ENCODE measurements around the gene DENND5A. TPM values are rescaled to one million over a fixed set of nuclear protein-coding genes. Genes with fewer than 3 reads are reported as not detected.
A peak's percentile ranks its signal among the peaks of the same experiment; 100 is the strongest.

The DENND5A gene
- total and polyA plus RNA-seq, 2 donors (not counting 1 experiment from before 2014, with no cell fraction given): 125 to 235 TPM

DNA sequence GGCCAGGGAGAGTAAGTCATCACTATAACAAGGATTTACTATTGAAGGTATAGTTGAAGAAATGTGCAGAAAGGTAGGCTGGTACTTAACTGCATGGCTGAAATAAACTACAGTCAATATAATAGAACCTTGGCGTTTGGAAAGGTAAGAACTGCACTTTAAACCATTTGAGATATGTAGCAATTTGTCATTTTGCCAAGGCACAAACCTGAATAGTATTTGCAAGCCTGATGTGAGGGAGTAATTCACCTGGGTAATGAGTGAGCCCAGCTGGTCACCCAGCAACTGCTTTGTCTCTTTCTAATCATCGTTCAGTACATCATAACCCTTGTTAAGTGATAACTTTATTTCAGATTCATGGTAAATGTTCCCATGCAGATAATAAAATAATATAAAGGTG, 111.5 kb downstream of the DENND5A start:
- H3K36me3 ChIP-seq (ENCODE audit: control insufficient read depth, insufficient read depth, low read length): peaks cover 7% of the 10 kb centered on the region
- H3K4me1 ChIP-seq (ENCODE audit: control insufficient read depth, extremely low read depth, insufficient read depth, low read length): peaks cover 10% of the 10 kb centered on the region
- H3K27me3 ChIP-seq (ENCODE audit: control insufficient read depth, insufficient read depth, low read length): no peaks in the 10 kb centered on the region
- H3K27ac ChIP-seq (ENCODE audit: insufficient read depth, low read length): no peak overlapping the region
- H3K9me3 ChIP-seq (ENCODE audit: control insufficient read depth, insufficient read depth, low read depth, low read length): no peaks in the 10 kb centered on the region
- DNase-seq (ENCODE audit: low read depth in 2 of 2): no peak
- TF ChIP-seq EZH2 (IDR thresholded peaks at IDR 0.05; ENCODE audit: low read length, missing control alignments): no peak
- TF ChIP-seq, protein P1, sequence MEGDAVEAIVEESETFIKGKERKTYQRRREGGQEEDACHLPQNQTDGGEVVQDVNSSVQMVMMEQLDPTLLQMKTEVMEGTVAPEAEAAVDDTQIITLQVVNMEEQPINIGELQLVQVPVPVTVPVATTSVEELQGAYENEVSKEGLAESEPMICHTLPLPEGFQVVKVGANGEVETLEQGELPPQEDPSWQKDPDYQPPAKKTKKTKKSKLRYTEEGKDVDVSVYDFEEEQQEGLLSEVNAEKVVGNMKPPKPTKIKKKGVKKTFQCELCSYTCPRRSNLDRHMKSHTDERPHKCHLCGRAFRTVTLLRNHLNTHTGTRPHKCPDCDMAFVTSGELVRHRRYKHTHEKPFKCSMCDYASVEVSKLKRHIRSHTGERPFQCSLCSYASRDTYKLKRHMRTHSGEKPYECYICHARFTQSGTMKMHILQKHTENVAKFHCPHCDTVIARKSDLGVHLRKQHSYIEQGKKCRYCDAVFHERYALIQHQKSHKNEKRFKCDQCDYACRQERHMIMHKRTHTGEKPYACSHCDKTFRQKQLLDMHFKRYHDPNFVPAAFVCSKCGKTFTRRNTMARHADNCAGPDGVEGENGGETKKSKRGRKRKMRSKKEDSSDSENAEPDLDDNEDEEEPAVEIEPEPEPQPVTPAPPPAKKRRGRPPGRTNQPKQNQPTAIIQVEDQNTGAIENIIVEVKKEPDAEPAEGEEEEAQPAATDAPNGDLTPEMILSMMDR (conservative IDR thresholded peaks at IDR 0.05 in 1 of 2, IDR thresholded peaks at IDR 0.05 in 1 of 2; ENCODE audit: low read depth in 1 of 2, low read length in 2 of 2): no peak
- H2AFZ ChIP-seq (ENCODE audit: low read length): no peak overlapping the region
- H4K20me1 ChIP-seq (ENCODE audit: control insufficient read depth, extremely low read depth, insufficient read depth, low read length): no peaks in the 10 kb centered on the region
- H3K79me2 ChIP-seq (ENCODE audit: control insufficient read depth, insufficient read depth, low read length): no peaks in the 10 kb centered on the region
- no peak overlapping the region for H3K4me2 ChIP-seq (ENCODE audit: extremely low read depth, insufficient read depth, low read length)
- no peak overlapping the region for H3K9ac ChIP-seq (ENCODE audit: insufficient read depth, low read length)
- no peak overlapping the region for H3K4me3 ChIP-seq (replicated peaks in 1 of 4; ENCODE audit: control extremely low read depth in 1 of 4, insufficient read depth in 1 of 4, low read depth in 3 of 4, low read length in 4 of 4)

DNA sequence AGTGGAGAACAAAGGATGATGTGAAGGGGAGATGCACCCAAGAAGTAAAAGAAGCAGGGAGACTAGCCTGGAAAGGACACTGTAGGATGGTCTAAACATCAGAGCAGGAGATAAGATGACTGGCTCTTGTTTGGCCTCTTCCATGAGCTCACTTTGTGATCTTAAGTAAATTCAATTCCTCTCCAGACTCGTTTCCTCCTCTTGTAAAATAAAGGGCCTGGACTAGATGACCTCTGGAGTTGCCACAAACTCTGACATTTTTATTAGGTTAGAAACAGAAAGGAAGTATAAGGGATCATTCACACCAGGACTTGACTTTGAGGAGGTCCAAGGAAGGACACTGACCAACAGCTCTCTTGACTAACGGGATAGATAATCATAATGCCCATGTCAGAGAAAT, 113.5 kb downstream of the DENND5A start:
- Histone ChIP-seq H3K36me3 (ENCODE audit: control insufficient read depth, insufficient read depth, low read length) (peaks cover 7% of the 10 kb centered on the region), H3K79me2 (ENCODE audit: control insufficient read depth, insufficient read depth, low read length) (no peaks in the 10 kb centered on the region), H3K27ac (ENCODE audit: insufficient read depth, low read length) (no peak overlapping the region), H3K9me3 (ENCODE audit: control insufficient read depth, insufficient read depth, low read depth, low read length) (no peaks in the 10 kb centered on the region), H3K27me3 (ENCODE audit: control insufficient read depth, insufficient read depth, low read length) (no peaks in the 10 kb centered on the region), H2AFZ (ENCODE audit: low read length) (no peak overlapping the region), H4K20me1 (ENCODE audit: control insufficient read depth, extremely low read depth, insufficient read depth, low read length) (no peaks in the 10 kb centered on the region), H3K4me2 (ENCODE audit: extremely low read depth, insufficient read depth, low read length) (no peak overlapping the region), H3K9ac (ENCODE audit: insufficient read depth, low read length) (no peak overlapping the region), H3K4me3 (replicated peaks in 1 of 4; ENCODE audit: control extremely low read depth in 1 of 4, insufficient read depth in 1 of 4, low read depth in 3 of 4, low read length in 4 of 4) (no peak overlapping the region), H3K4me1 (ENCODE audit: control insufficient read depth, extremely low read depth, insufficient read depth, low read length) (peaks cover 10% of the 10 kb centered on the region)
- DNase-seq (ENCODE audit: low read depth in 2 of 2): no peak
- TF ChIP-seq EZH2 (IDR thresholded peaks at IDR 0.05; ENCODE audit: low read length, missing control alignments): no peak
- TF ChIP-seq, protein P1 (conservative IDR thresholded peaks at IDR 0.05 in 1 of 2, IDR thresholded peaks at IDR 0.05 in 1 of 2; ENCODE audit: low read depth in 1 of 2, low read length in 2 of 2): no peak

DNA sequence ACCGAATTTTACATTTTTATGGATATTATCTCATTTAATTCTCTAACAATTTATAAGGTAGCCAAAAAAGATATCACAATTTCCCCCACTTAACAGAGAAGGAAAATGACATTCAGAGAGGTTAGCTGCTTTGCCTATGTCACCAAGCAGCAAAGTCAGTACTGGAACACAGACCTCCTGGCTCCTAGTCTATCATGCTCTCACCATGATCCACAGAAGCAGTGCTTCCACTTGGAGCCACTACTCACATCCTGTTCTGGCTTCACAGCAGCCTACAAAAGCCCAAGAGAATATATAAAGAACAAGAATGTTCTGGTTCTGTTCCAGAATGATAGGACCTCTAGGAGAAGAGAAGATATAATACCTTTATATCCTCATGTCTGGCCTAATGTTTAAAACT, 114.2 kb downstream of the DENND5A start:
- Histone ChIP-seq H3K36me3 (ENCODE audit: control insufficient read depth, insufficient read depth, low read length) (peaks cover 8% of the 10 kb centered on the region), H3K79me2 (ENCODE audit: control insufficient read depth, insufficient read depth, low read length) (no peaks in the 10 kb centered on the region), H3K9me3 (ENCODE audit: control insufficient read depth, insufficient read depth, low read depth, low read length) (no peaks in the 10 kb centered on the region), H3K4me1 (ENCODE audit: control insufficient read depth, extremely low read depth, insufficient read depth, low read length) (peaks cover 10% of the 10 kb centered on the region), H3K4me3 (replicated peaks in 1 of 4; ENCODE audit: control extremely low read depth in 1 of 4, insufficient read depth in 1 of 4, low read depth in 3 of 4, low read length in 4 of 4) (no peak overlapping the region), H3K27ac (ENCODE audit: insufficient read depth, low read length) (peak overlapping the region; percentile 29), H2AFZ (ENCODE audit: low read length) (no peak overlapping the region), H4K20me1 (ENCODE audit: control insufficient read depth, extremely low read depth, insufficient read depth, low read length) (no peaks in the 10 kb centered on the region), H3K4me2 (ENCODE audit: extremely low read depth, insufficient read depth, low read length) (no peak overlapping the region), H3K27me3 (ENCODE audit: control insufficient read depth, insufficient read depth, low read length) (no peaks in the 10 kb centered on the region), H3K9ac (ENCODE audit: insufficient read depth, low read length) (no peak overlapping the region)
- TF ChIP-seq, protein P1 (conservative IDR thresholded peaks at IDR 0.05 in 1 of 2, IDR thresholded peaks at IDR 0.05 in 1 of 2; ENCODE audit: low read depth in 1 of 2, low read length in 2 of 2): no peak
- no peak for TF ChIP-seq EZH2 (IDR thresholded peaks at IDR 0.05; ENCODE audit: low read length, missing control alignments)
- DNase-seq (ENCODE audit: low read depth in 2 of 2): no peak
